ENCODE results near the gene OPCML. TPM values are rescaled to one million over a fixed set of nuclear protein-coding genes. Genes with fewer than 3 reads are reported as not detected.

OPCML gene
- total RNA-seq, 4 donors from 2014 or later: 0.33 TPM; not detected in 3

GRCh38 chr11:133015457-133015856, 516.8 kb downstream of the OPCML start:
- Histone ChIP-seq H3K27ac (no peak overlapping the region), H3K27me3 (no peaks in the 10 kb centered on the region), H3K4me1 (no peaks in the 10 kb centered on the region), H3K9me3 (no peaks in the 10 kb centered on the region), H3K4me3 (replicated peaks in 1 of 3) (no peak overlapping the region), H3K36me3 (no peaks in the 10 kb centered on the region)
- TF ChIP-seq POLR2A (IDR thresholded peaks at IDR 0.05): no peak
- TF ChIP-seq, protein P1, sequence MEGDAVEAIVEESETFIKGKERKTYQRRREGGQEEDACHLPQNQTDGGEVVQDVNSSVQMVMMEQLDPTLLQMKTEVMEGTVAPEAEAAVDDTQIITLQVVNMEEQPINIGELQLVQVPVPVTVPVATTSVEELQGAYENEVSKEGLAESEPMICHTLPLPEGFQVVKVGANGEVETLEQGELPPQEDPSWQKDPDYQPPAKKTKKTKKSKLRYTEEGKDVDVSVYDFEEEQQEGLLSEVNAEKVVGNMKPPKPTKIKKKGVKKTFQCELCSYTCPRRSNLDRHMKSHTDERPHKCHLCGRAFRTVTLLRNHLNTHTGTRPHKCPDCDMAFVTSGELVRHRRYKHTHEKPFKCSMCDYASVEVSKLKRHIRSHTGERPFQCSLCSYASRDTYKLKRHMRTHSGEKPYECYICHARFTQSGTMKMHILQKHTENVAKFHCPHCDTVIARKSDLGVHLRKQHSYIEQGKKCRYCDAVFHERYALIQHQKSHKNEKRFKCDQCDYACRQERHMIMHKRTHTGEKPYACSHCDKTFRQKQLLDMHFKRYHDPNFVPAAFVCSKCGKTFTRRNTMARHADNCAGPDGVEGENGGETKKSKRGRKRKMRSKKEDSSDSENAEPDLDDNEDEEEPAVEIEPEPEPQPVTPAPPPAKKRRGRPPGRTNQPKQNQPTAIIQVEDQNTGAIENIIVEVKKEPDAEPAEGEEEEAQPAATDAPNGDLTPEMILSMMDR (IDR thresholded peaks at IDR 0.05): no peak
- DNase-seq: no peak
- intact Hi-C loops (cut with DNase I): no loop called here
- 73 to 98% methylated on average over 1 of the region's 1 CpG for WGBS, 2 donors

DNA sequence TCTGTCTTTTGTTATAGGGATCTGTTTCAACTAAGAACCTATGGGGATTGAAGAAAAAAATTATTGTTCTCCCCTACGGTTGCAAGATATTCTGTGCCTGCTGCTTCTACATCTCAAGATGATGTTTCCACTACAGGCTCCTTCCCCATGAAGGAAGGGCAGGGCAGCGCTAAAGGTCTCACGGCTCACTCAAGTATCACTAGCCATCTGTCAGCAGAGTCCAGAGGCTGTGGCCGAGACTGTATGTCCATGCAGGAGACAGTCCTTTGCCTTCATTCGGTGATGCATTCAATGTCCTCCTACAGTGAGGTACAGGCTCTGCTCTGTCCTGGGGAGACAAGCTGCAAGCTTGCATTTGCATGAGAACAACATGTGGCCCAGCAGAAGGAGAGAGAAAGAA, 518.0 kb downstream of the OPCML start:
- no peak for TF ChIP-seq POLR2A (IDR thresholded peaks at IDR 0.05)
- TF ChIP-seq, protein P1 (IDR thresholded peaks at IDR 0.05): no peak
- 62 to 67% methylated on average over 5 of the region's 5 CpGs for WGBS, 2 donors
- no peaks in the 10 kb centered on the region for H3K9me3 ChIP-seq
- H3K27ac ChIP-seq: no peak overlapping the region
- no peaks in the 10 kb centered on the region for H3K27me3 ChIP-seq
- no peaks in the 10 kb centered on the region for H3K36me3 ChIP-seq
- DNase-seq: no peak
- intact Hi-C loops (cut with DNase I): no loop called here
- H3K4me1 ChIP-seq: no peaks in the 10 kb centered on the region
- no peak overlapping the region for H3K4me3 ChIP-seq (replicated peaks in 1 of 3)

GRCh38 chr11:133012803-133013202, 519.5 kb downstream of the OPCML start:
- TF ChIP-seq, protein P1 (IDR thresholded peaks at IDR 0.05): no peak
- no peak for TF ChIP-seq POLR2A (IDR thresholded peaks at IDR 0.05)
- Histone ChIP-seq H3K4me3 (replicated peaks in 1 of 3) (no peak overlapping the region), H3K9me3 (no peaks in the 10 kb centered on the region), H3K4me1 (no peaks in the 10 kb centered on the region), H3K36me3 (no peaks in the 10 kb centered on the region), H3K27ac (no peak overlapping the region), H3K27me3 (no peaks in the 10 kb centered on the region)
- intact Hi-C loops (cut with DNase I): no loop called here
- WGBS, 2 donors: 93 to 96% methylated on average over 4 of the region's 4 CpGs
- no peak for DNase-seq

GRCh38 chr11:133011604-133012003, 520.7 kb downstream of the OPCML start:
- intact Hi-C loops (cut with DNase I): no loop called here
- H3K36me3 ChIP-seq: no peaks in the 10 kb centered on the region
- no peaks in the 10 kb centered on the region for H3K27me3 ChIP-seq
- no peak overlapping the region for H3K27ac ChIP-seq
- 61 to 66% methylated on average over 2 of the region's 2 CpGs for WGBS, 2 donors
- DNase-seq: no peak
- no peak for TF ChIP-seq POLR2A (IDR thresholded peaks at IDR 0.05)
- TF ChIP-seq, protein P1 (IDR thresholded peaks at IDR 0.05): no peak
- no peak overlapping the region for H3K4me3 ChIP-seq (replicated peaks in 1 of 3)
- H3K9me3 ChIP-seq: no peaks in the 10 kb centered on the region
- no peaks in the 10 kb centered on the region for H3K4me1 ChIP-seq

GRCh38 chr11:133007027-133007584, 525.2 kb downstream of the OPCML start:
- H3K4me3 ChIP-seq (replicated peaks in 1 of 3): no peak overlapping the region
- intact Hi-C loops (cut with DNase I): no loop called here
- no peaks in the 10 kb centered on the region for H3K27me3 ChIP-seq
- WGBS, 2 donors: 74 to 77% methylated on average over 2 of the region's 2 CpGs
- DNase-seq: no peak
- no peak overlapping the region for H3K27ac ChIP-seq
- no peaks in the 10 kb centered on the region for H3K9me3 ChIP-seq
- no peaks in the 10 kb centered on the region for H3K36me3 ChIP-seq
- no peak for TF ChIP-seq POLR2A (IDR thresholded peaks at IDR 0.05)
- TF ChIP-seq, protein P1 (IDR thresholded peaks at IDR 0.05): no peak
- H3K4me1 ChIP-seq: no peaks in the 10 kb centered on the region
